Gastrocnemius medialis (tissue), 4 donors: ENCODE data around the gene ANKLE1. TPM values are rescaled to one million over a fixed set of nuclear protein-coding genes. Genes with fewer than 3 reads are reported as not detected.

Source experiments
- ATAC-seq, 2 donors: fragments of 150-250 bp; one replicate each; pipeline ENCODE4 v1.9.1; 2016
- DNase-seq, 2 donors: peaks; one replicate each; pipeline ENCODE4 v3.0.0-alpha.2; 2019
- H3K27ac ChIP-seq, 4 donors: fragments of 200-600 bp; sonication (generic); 1 replicate in 1 of 4; 2 replicates in 3 of 4; pipeline ENCODE4 v1.5.1; 2016 to 2018; ENCODE audit warnings: mild to moderate bottlenecking in 2 of 4, moderate library complexity in 1 of 4
- H3K27me3 ChIP-seq, 3 donors: fragments of 200-600 bp; sonication (generic) in 2 of 3; 1 replicate in 1 of 3; 2 replicates in 2 of 3; pipeline versions ENCODE4 v1.5.1 to v1.6.0; 2016 to 2019; ENCODE audit warnings: mild to moderate bottlenecking in 1 of 3, moderate library complexity in 1 of 3
- H3K36me3 ChIP-seq, 2 donors: fragments of 200-600 bp; sonication (generic) in 1 of 2; one replicate each; pipeline ENCODE4 v1.5.1; 2017 to 2018
- H3K4me1 ChIP-seq, 2 donors: fragments of 200-600 bp; sonication (generic) in 1 of 2; one replicate each; pipeline ENCODE4 v1.5.1; 2016 to 2017; ENCODE audit warnings: mild to moderate bottlenecking in 2 of 2
- H3K4me3 ChIP-seq, 4 donors: fragments of 200-600 bp; sonication (generic) in 3 of 4; 1 replicate in 1 of 4; 2 replicates in 3 of 4; pipeline ENCODE4 v1.5.1; 2016 to 2019; ENCODE audit warnings: mild to moderate bottlenecking in 2 of 4
- H3K9me3 ChIP-seq, 3 donors: fragments of 200-600 bp; sonication (generic) in 2 of 3; 1 replicate in 1 of 3; 2 replicates in 2 of 3; pipeline ENCODE4 v1.5.1; 2016 to 2019
- POLR2A ChIP-seq, 2 donors: fragments of 450-650 bp; IDR thresholded peaks; one replicate each; pipeline ENCODE4 v1.6.1; 2017; ENCODE audit warnings: antibody characterized with exemption in 2 of 2, mild to moderate bottlenecking in 2 of 2, moderate library complexity in 2 of 2
- in situ Hi-C, 4 donors: fragments of 200-750 bp; cut with MboI; loops; one replicate each; pipeline versions ENCODE4 v1.15.0 to v1.8.0; 2017; ENCODE audit warnings: low sequenced_read_pairs in 4 of 4
- intact Hi-C: fragments of 100-400 bp; cut with DNase I; formaldehyde crosslinking; loops from one replicate; pipeline ENCODE4 v1.15.1; 2023; ENCODE audit warnings: low total_unique reads
- total RNA-seq, 4 donors: library from RNA; depleted of rRNA; stranded (reverse); fragments of >200 nt; gene quantifications; one replicate each; pipeline versions ENCODE4 v1.1.0 to v1.2.3, GENCODE V29; 2016
- TF ChIP-seq, protein P1 (sequence below), 5 experiments: fragments of 450-650 bp in 3 of 5; fragments of 200-600 bp in 2 of 5; sonication (generic) in 2 of 5; IDR thresholded peaks in 4 of 5; conservative IDR thresholded peaks in 1 of 5; 1 replicate in 4 of 5; 2 replicates in 1 of 5; pipeline ENCODE4 v1.5.1; 2016 to 2019; ENCODE audit warnings: antibody characterized with exemption in 5 of 5, mild to moderate bottlenecking in 3 of 5, moderate library complexity in 3 of 5

ANKLE1 gene
- total RNA-seq, 4 donors from 2014 or later: 0.11 to 1.4 TPM; not detected in 2

DNA sequence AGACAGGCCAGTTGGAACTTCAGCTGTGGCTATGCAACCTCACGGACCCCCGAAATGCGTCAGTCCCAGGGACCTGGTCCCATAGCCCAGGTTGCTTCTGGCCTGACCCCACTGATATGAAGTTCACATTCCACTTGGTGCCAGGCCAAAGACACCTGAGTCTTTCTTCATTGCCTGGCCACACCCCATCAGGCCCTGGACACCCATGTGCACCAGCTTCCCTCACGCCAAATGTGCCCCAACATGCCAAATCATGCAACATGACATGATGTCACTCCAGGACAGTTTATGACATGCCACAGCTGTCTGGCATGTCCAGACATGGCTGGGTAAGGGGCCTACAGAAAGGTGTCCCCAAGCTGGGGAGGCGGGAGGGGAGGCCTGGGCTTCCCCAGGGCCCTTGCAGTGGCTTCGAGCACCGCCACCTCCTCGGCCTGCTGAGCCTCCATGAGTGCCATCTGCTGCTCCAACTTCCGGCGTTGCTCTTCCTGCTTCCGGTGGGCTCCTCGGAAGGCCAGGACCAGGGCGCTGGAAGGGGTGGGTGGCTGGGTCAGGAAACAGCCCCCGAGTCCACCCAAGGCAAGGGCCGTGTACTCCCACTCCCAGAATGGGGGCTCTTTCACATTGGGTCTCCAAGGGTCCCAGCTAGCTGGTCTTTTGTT is 31.7 kb upstream of the ANKLE1 start:
- Histone ChIP-seq H3K27ac (no peak overlapping the region), H3K4me3 (no peak overlapping the region), H3K9me3 (no peaks in the 10 kb centered on the region), H3K27me3 (no peaks in the 10 kb centered on the region), H3K4me1 (peaks cover 5 to 6% of the 10 kb centered on the region in 2 donors), H3K36me3 (no peaks in the 10 kb centered on the region)
- intact Hi-C loops (no loop called here), in situ Hi-C loops (no loop called here)
- DNase-seq (no peak), ATAC-seq (no peak)
- TF ChIP-seq, protein P1, sequence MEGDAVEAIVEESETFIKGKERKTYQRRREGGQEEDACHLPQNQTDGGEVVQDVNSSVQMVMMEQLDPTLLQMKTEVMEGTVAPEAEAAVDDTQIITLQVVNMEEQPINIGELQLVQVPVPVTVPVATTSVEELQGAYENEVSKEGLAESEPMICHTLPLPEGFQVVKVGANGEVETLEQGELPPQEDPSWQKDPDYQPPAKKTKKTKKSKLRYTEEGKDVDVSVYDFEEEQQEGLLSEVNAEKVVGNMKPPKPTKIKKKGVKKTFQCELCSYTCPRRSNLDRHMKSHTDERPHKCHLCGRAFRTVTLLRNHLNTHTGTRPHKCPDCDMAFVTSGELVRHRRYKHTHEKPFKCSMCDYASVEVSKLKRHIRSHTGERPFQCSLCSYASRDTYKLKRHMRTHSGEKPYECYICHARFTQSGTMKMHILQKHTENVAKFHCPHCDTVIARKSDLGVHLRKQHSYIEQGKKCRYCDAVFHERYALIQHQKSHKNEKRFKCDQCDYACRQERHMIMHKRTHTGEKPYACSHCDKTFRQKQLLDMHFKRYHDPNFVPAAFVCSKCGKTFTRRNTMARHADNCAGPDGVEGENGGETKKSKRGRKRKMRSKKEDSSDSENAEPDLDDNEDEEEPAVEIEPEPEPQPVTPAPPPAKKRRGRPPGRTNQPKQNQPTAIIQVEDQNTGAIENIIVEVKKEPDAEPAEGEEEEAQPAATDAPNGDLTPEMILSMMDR (IDR thresholded peaks at IDR 0.05 in 4 of 5, conservative IDR thresholded peaks at IDR 0.05 in 1 of 5): no peak
- TF ChIP-seq POLR2A (IDR thresholded peaks at IDR 0.05): no peak

DNA sequence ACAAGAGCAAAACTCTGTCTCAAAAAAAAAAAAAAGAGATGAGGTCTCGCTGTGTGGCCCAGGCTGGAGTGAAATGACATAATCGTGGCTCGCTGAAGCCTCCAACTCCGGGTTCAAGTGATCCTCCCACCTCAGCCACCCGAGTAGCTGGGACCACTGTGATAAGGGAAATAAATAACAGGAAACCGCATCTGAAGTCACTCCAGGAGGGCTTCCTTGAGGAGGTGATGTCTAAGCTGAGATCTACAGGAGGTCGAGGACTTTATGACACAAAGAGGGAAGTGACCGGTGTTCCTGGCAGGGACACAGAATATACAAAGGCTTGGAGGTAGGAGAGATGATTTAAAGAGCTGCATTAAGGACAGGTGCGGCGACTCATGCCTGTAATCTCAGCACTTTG is 27.1 kb upstream of the ANKLE1 start:
- Histone ChIP-seq H3K4me1 (no peaks in the 10 kb centered on the region), H3K4me3 (no peak overlapping the region), H3K27ac (no peak overlapping the region), H3K36me3 (no peaks in the 10 kb centered on the region), H3K9me3 (no peaks in the 10 kb centered on the region), H3K27me3 (no peaks in the 10 kb centered on the region)
- intact Hi-C loops (no loop called here), in situ Hi-C loops (no loop called here)
- TF ChIP-seq, protein P1 (IDR thresholded peaks at IDR 0.05 in 4 of 5, conservative IDR thresholded peaks at IDR 0.05 in 1 of 5): no peak
- no peak for TF ChIP-seq POLR2A (IDR thresholded peaks at IDR 0.05)
- no peak for ATAC-seq
- DNase-seq: no peak

DNA sequence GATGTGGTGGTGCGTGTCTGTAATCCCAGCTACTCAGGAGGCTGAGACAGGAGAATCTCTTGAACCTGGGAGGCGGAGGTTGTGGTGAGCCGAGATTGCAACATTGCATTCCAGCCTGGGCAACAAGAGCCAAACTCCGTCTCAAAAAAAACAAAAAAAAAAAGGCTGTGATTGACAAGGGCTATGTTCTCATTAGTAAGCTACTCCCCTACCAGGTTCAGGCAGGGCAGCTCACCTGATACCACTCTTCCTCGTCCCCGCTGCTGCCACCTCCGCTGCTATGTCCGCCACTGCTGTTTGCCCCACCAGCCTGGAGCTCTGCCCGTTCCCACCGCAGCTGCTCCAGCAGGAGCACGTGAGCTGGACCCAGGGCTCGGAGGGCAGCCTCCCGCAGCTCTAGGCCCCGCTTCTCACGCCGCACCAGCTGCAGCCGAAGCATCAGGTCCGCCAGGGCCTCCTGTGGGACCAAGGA is 26.5 kb upstream of the ANKLE1 start:
- TF ChIP-seq, protein P1 (IDR thresholded peaks at IDR 0.05 in 4 of 5, conservative IDR thresholded peaks at IDR 0.05 in 1 of 5): no peak
- no peak for TF ChIP-seq POLR2A (IDR thresholded peaks at IDR 0.05)
- ATAC-seq (no peak), DNase-seq (no peak)
- H3K27ac ChIP-seq: no peak overlapping the region
- no peak overlapping the region for H3K4me3 ChIP-seq
- no peaks in the 10 kb centered on the region for H3K27me3 ChIP-seq
- H3K36me3 ChIP-seq: no peaks in the 10 kb centered on the region
- intact Hi-C loops (no loop called here), in situ Hi-C loops (no loop called here)
- H3K4me1 ChIP-seq: no peaks in the 10 kb centered on the region
- no peaks in the 10 kb centered on the region for H3K9me3 ChIP-seq

DNA sequence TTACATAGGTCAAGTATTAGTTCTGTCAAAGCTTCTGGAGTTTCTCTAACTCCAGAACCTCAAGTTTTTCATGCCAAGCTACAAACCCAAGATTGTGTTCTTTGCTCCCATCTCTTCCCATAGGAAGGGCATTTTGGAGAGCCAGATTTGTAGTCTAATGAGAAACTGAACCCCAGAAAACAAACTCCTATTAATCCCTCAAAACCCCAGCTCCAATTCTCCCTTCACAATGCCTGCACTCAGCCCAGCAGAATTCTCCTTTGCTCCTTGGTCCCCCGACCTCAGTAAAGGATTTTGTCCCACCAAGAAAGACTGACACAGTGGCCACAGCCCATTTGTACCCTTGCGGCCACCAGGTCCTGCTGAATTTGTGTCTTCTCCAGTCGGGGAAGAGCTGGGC is 25.6 kb upstream of the ANKLE1 start:
- DNase-seq (no peak), ATAC-seq (no peak)
- intact Hi-C loops (no loop called here), in situ Hi-C loops (no loop called here)
- H3K4me1 ChIP-seq: no peaks in the 10 kb centered on the region
- H3K4me3 ChIP-seq: no peak overlapping the region
- TF ChIP-seq, protein P1 (IDR thresholded peaks at IDR 0.05 in 4 of 5, conservative IDR thresholded peaks at IDR 0.05 in 1 of 5): no peak
- TF ChIP-seq POLR2A (IDR thresholded peaks at IDR 0.05): no peak
- H3K9me3 ChIP-seq: no peaks in the 10 kb centered on the region
- H3K36me3 ChIP-seq: no peaks in the 10 kb centered on the region
- H3K27ac ChIP-seq: no peak overlapping the region
- no peaks in the 10 kb centered on the region for H3K27me3 ChIP-seq
